ENCODE results near the gene PDZD8. TPM values are rescaled to one million over a fixed set of nuclear protein-coding genes. Genes with fewer than 3 reads are reported as not detected.

The PDZD8 gene
- total RNA-seq, 4 donors from 2014 or later, result 28.6 to 54.3 (median 34.8) TPM

GRCh38 chr10:117366741-117367140, 8.5 kb downstream of the PDZD8 start:
- no peak for TF ChIP-seq CTCF (IDR thresholded peaks at IDR 0.05; ENCODE audit: low read depth)

GRCh38 chr10:117365612-117366011, 9.6 kb downstream of the PDZD8 start:
- no peak for TF ChIP-seq CTCF (IDR thresholded peaks at IDR 0.05; ENCODE audit: low read depth)

- no peak for TF ChIP-seq CTCF (IDR thresholded peaks at IDR 0.05; ENCODE audit: low read depth)
These were observed 10.9 kb downstream of the PDZD8 start for GRCh38 chr10:117364110-117364960.

DNA sequence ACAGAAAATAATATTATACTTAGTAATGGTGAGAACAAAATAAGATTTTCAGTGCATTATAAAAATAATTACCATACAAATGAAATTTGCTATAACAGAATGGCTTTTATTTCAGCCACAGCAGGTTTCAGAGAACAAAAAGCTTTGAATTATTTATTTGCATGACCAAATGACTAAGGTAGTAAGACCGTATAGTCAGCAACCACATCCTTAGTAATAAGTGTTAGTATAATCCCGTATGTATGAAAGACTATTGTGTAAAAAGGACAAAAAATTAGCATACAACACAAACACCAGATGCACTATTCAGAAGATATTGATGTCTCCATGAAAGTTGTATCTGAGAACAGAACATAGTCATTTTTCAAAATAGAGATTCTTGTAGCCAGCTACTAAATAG, 12.2 kb downstream of the PDZD8 start:
- TF ChIP-seq CTCF (IDR thresholded peaks at IDR 0.05; ENCODE audit: low read depth), result no peak

DNA sequence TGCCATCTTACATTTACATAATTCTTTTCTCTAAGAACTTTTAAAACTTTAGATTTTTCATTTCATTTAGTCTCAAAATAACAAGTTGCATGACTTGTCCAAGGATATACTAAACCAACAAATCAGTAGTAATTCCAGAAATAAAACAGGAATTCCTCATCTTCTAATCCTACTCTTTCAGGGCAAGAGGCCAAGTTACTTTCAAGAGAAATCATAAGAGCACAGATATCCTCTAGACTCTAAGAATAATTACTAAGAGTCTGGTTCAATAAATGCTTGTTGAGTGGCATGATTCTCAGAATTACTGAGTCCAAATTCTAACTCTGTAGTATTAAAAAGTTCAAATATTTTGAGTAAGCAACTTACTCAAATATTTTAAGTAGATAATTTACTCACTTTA, 12.9 kb downstream of the PDZD8 start:
- no peak for TF ChIP-seq CTCF (IDR thresholded peaks at IDR 0.05; ENCODE audit: low read depth)

- no peak for TF ChIP-seq CTCF (IDR thresholded peaks at IDR 0.05; ENCODE audit: low read depth)
These were observed 14.1 kb downstream of the PDZD8 start for GRCh38 chr10:117360994-117361667.

DNA sequence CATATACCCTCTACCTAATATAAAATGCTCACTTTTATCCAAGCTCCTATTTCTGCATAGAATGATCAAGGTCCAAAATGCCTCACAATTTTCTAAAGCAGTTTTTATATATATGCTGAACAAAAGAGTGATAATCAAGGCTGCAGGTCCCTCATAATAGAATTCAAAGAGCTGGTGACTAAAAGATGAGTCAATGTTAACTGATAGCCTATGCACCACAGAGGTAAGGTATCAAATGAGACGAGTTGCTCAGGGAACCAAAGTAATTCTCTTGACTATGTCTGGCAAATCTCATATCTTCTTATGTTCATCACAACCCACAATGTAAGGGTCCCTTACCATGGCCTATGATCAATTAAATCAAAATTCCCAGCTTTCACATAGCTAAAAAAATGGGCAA, 15.2 kb downstream of the PDZD8 start:
- no peak for TF ChIP-seq CTCF (IDR thresholded peaks at IDR 0.05; ENCODE audit: low read depth)

Measured in subcutaneous adipose tissue (tissue), 4 donors.